Vagina (tissue), 2 donors: Measurements from ENCODE around the gene MACF1.

Experiments used
- POLR2A ChIP-seq, 2 donors: fragments of 450-650 bp; IDR thresholded peaks; one replicate each; pipeline ENCODE4 v1.6.1; 2017; ENCODE audit warnings: antibody characterized with exemption in 2 of 2, mild to moderate bottlenecking in 2 of 2, moderate library complexity in 2 of 2
- POLR2AphosphoS5 ChIP-seq, 2 donors: sonication (generic); formaldehyde crosslinking; IDR thresholded peaks; one replicate each; pipeline ENCODE4 v1.9.0; 2017; ENCODE audit warnings: antibody characterized with exemption in 2 of 2, mild to moderate bottlenecking in 2 of 2, low read depth in 1 of 2; ENCODE audit not compliant: insufficient read depth in 1 of 2

- TF ChIP-seq POLR2AphosphoS5 (IDR thresholded peaks at IDR 0.05; ENCODE audit: insufficient read depth in 1 of 2, low read depth in 1 of 2): no peak
- TF ChIP-seq POLR2A (IDR thresholded peaks at IDR 0.05): no peak
These were observed 270.3 kb downstream of the MACF1 start for GRCh38 chr1:39474810-39475209.
